ENCODE data around the gene ABCC5. TPM values are rescaled to one million over a fixed set of nuclear protein-coding genes. Genes with fewer than 3 reads are reported as not detected.

Gene ABCC5
- total RNA-seq, 1 experiment from 2014 or later = 29.1 TPM

DNA sequence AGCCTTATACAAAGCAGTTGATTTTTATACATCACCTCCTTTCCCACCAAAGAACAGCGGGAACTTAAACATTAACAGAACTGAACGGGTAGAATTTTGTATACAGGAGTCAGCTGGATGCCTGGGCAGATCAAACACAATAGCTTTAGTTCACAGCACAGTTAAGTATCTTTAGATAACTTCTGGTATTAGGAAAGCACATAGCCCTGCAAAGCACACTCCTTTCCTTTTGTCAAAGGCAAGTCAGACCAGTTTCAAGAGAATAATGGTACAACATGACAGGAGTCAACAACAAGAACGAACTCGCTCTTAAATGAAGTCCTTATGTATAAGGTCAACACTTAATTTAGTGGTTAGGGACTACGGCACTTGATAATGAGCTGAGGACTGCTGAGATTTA lies 26.3 kb downstream of the ABCC5 start:
- 0 out of 2 replicates have a peak overlapping the region, but pooled peaks have one; percentile 28 for H3K27ac Mint-ChIP-seq
- ChIA-PET CTCF (interaction anchor here (1.2 to 1.5 kb wide), 2 partner anchors 9 to 11 kb away, joined by 3 read pairs; no protein-coding TSS in a partner anchor), POLR2A (no interaction called here)
- TF ChIP-seq, protein P1, sequence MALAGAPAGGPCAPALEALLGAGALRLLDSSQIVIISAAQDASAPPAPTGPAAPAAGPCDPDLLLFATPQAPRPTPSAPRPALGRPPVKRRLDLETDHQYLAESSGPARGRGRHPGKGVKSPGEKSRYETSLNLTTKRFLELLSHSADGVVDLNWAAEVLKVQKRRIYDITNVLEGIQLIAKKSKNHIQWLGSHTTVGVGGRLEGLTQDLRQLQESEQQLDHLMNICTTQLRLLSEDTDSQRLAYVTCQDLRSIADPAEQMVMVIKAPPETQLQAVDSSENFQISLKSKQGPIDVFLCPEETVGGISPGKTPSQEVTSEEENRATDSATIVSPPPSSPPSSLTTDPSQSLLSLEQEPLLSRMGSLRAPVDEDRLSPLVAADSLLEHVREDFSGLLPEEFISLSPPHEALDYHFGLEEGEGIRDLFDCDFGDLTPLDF (CRISPR knock-in tag; IDR thresholded peaks at IDR 0.05) = no peak
- TF ChIP-seq, protein P2, sequence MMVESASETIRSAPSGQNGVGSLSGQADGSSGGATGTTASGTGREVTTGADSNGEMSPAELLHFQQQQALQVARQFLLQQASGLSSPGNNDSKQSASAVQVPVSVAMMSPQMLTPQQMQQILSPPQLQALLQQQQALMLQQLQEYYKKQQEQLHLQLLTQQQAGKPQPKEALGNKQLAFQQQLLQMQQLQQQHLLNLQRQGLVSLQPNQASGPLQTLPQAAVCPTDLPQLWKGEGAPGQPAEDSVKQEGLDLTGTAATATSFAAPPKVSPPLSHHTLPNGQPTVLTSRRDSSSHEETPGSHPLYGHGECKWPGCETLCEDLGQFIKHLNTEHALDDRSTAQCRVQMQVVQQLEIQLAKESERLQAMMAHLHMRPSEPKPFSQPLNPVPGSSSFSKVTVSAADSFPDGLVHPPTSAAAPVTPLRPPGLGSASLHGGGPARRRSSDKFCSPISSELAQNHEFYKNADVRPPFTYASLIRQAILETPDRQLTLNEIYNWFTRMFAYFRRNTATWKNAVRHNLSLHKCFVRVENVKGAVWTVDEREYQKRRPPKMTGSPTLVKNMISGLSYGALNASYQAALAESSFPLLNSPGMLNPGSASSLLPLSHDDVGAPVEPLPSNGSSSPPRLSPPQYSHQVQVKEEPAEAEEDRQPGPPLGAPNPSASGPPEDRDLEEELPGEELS (CRISPR knock-in tag; IDR thresholded peaks at IDR 0.05) = no peak
- TF ChIP-seq MXD4 (CRISPR knock-in tag; IDR thresholded peaks at IDR 0.05; ENCODE audit: borderline replicate concordance) = no peak
- TF ChIP-seq, protein P3, sequence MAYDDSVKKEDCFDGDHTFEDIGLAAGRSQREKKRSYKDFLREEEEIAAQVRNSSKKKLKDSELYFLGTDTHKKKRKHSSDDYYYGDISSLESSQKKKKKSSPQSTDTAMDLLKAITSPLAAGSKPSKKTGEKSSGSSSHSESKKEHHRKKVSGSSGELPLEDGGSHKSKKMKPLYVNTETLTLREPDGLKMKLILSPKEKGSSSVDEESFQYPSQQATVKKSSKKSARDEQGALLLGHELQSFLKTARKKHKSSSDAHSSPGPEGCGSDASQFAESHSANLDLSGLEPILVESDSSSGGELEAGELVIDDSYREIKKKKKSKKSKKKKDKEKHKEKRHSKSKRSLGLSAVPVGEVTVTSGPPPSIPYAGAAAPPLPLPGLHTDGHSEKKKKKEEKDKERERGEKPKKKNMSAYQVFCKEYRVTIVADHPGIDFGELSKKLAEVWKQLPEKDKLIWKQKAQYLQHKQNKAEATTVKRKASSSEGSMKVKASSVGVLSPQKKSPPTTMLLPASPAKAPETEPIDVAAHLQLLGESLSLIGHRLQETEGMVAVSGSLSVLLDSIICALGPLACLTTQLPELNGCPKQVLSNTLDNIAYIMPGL (CRISPR knock-in tag; IDR thresholded peaks at IDR 0.05) = no peak
- H3K27me3 Mint-ChIP-seq (ENCODE audit: low read depth) = no peaks in the 10 kb centered on the region
- H3K9me3 Mint-ChIP-seq = no peaks in the 10 kb centered on the region
- H3K36me3 Mint-ChIP-seq = peaks cover 18% of the 10 kb centered on the region
- no peak for DNase-seq (ENCODE audit: low spot score)
- no peak for ATAC-seq
- no peaks in the 10 kb centered on the region for H3K4me1 Mint-ChIP-seq
- H3K4me3 Mint-ChIP-seq = no peak overlapping the region

DNA sequence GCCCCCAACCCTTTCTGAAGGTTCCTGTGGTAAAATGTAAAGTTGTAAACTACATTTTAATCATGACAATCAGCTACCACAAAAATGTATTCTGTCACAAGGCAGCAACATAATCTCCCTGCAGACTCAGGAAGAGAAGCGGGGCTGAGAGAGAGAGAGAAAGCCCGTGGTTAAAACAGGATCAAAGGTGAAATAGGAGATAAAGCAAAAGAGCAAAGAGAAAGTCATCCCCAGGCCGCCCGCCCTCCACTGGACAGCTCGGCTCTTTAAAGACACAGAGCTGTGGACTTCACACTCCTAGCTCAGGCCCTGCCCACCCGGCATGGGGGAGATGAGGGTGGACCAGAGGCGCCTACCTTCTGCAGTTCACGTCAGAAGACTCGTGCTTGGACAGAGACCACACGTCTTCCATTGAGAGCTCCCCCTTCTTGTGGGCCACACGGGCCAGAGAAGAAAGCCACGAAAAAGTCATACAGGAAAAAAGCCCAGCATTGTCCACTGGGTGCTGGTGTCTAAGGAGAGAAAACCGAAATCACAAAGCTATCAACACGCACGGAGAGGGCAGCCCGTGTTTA lies 29.4 kb downstream of the ABCC5 start:
- POLR2A ChIA-PET = no interaction called here

DNA sequence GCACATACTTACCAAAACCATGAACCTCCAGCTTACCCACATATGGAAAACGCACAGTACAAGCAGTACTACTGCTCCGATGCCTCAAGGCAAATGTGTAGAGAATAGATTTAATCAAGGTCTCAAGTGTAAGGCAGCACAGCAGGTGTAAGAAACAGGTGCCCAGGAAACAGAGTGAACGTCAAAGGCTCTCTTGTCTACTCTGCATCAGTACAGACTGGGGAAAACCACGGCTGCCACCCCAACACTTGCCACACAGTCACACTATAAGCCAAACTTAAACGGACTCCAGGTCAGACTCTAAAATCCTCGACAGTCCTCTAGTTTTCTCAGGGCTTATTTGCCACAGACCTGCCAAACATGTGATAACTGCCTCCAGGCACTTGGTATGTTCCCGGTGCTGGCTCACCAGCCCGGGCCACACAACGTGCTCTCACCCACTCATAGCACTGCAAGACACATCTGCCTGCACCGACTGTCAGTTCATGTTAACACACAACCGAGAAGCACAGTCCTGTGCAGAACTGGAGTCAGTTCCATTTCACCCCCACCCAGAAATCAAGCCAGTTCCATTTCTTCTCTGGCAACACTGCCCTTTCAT lies 30.6 kb downstream of the ABCC5 start:
- DNase-seq (ENCODE audit: low spot score) (no peak), ATAC-seq (no peak)
- Mint-ChIP-seq H3K4me1 (peaks cover 29% of the 10 kb centered on the region), H3K27me3 (ENCODE audit: low read depth) (no peaks in the 10 kb centered on the region), H3K27ac (peak overlapping the region; percentile 16; the same call in 1 of the 2 replicates), H3K4me3 (no peak overlapping the region), H3K9me3 (no peaks in the 10 kb centered on the region), H3K36me3 (peaks cover 36% of the 10 kb centered on the region)
- TF ChIP-seq, protein P4, sequence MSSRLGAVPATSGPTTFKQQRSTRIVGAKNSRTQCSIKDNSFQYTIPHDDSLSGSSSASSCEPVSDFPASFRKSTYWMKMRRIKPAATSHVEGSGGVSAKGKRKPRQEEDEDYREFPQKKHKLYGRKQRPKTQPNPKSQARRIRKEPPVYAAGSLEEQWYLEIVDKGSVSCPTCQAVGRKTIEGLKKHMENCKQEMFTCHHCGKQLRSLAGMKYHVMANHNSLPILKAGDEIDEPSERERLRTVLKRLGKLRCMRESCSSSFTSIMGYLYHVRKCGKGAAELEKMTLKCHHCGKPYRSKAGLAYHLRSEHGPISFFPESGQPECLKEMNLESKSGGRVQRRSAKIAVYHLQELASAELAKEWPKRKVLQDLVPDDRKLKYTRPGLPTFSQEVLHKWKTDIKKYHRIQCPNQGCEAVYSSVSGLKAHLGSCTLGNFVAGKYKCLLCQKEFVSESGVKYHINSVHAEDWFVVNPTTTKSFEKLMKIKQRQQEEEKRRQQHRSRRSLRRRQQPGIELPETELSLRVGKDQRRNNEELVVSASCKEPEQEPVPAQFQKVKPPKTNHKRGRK (CRISPR knock-in tag; IDR thresholded peaks at IDR 0.05; ENCODE audit: borderline replicate concordance) = no peak
- CTCF ChIA-PET = no interaction called here
- POLR2A ChIA-PET = no interaction called here

More for the DNA sequence above, 29.4 kb downstream of the ABCC5 start:
- no peaks in the 10 kb centered on the region for H3K9me3 Mint-ChIP-seq
- H3K27me3 Mint-ChIP-seq (ENCODE audit: low read depth) = no peaks in the 10 kb centered on the region
- H3K27ac Mint-ChIP-seq = peak overlapping the region; percentile 68; the same call in 1 of the 2 replicates
- H3K4me3 Mint-ChIP-seq = no peak overlapping the region
- TF ChIP-seq, protein P5, sequence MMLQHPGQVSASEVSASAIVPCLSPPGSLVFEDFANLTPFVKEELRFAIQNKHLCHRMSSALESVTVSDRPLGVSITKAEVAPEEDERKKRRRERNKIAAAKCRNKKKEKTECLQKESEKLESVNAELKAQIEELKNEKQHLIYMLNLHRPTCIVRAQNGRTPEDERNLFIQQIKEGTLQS (CRISPR knock-in tag; conservative IDR thresholded peaks at IDR 0.05) = no peak
- TF ChIP-seq FOXP1 (CRISPR knock-in tag; IDR thresholded peaks at IDR 0.05; ENCODE audit: borderline replicate concordance) (no peak), EMX1 (CRISPR knock-in tag; IDR thresholded peaks at IDR 0.05) (no peak), ZNF138 (CRISPR knock-in tag; conservative IDR thresholded peaks at IDR 0.05) (no peak)
- TF ChIP-seq, protein P6, sequence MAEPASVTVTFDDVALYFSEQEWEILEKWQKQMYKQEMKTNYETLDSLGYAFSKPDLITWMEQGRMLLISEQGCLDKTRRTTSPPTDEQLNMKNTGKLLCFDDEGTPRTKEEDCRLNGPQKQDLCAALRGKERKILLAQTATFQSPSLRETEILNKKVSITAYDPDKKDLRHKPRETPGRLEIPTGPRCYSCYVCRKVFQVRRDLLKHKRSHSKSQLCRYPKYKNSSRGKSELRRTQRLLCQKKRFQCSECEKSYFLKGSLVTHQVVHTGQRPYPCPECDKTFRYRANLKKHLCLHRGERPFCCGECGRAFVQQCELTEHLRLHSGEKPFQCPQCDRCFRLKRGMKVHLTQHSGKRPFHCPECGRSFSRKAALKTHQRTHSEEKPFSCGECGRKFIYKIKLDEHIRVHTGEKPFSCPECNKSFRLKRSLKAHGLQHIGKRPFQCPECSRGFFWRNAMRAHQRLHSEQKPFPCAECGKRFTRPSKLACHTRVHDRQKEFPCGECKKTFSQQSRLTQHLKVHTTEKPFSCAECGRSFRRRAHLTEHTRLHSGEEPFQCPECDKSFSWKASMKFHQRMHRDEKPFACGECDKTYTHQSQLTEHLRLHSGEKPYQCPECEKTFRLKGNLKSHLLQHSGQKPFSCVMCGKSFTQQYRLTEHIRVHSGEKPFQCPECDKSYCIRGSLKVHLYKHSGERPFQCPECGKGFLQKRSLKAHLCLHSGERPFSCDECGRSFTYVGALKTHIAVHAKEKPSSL (CRISPR knock-in tag; conservative IDR thresholded peaks at IDR 0.05) = no peak
- TF ChIP-seq, protein P7, sequence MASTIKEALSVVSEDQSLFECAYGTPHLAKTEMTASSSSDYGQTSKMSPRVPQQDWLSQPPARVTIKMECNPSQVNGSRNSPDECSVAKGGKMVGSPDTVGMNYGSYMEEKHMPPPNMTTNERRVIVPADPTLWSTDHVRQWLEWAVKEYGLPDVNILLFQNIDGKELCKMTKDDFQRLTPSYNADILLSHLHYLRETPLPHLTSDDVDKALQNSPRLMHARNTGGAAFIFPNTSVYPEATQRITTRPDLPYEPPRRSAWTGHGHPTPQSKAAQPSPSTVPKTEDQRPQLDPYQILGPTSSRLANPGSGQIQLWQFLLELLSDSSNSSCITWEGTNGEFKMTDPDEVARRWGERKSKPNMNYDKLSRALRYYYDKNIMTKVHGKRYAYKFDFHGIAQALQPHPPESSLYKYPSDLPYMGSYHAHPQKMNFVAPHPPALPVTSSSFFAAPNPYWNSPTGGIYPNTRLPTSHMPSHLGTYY (CRISPR knock-in tag; IDR thresholded peaks at IDR 0.05) = no peak
- DNase-seq (ENCODE audit: low spot score) (no peak), ATAC-seq (no peak)
- peaks cover 26% of the 10 kb centered on the region for H3K36me3 Mint-ChIP-seq
- peaks cover 27% of the 10 kb centered on the region for H3K4me1 Mint-ChIP-seq
- CTCF ChIA-PET = interaction anchor here (1.3 kb wide), 1 partner anchor 84 kb away, joined by 3 read pairs; no protein-coding TSS in a partner anchor

Measured in WTC11 (cell line).